Spleen (tissue), 11 donors: ENCODE results near the gene PLA2G3. TPM values are rescaled to one million over a fixed set of nuclear protein-coding genes. Genes with fewer than 3 reads are reported as not detected.

ENCODE experiments used
- DNase-seq: peaks from one replicate; pipeline ENCODE4 v3.0.0-alpha.2; 2020
- H3K27ac ChIP-seq, 8 donors: fragments of 200-600 bp; sonication (generic) in 7 of 8; 1 replicate in 4 of 8; 2 replicates in 4 of 8; pipeline versions ENCODE4 v1.5.0 to v1.8.0; 2016 to 2021; ENCODE audit warnings: inconsistent platforms in 4 of 8, mild to moderate bottlenecking in 4 of 8, moderate library complexity in 1 of 8
- H3K27me3 ChIP-seq, 7 donors: fragments of 200-600 bp; sonication (generic) in 6 of 7; replicated peaks in 1 of 7; 1 replicate in 4 of 7; 2 replicates in 3 of 7; pipeline versions ENCODE4 v1.5.0 to v1.8.0; 2016 to 2021; ENCODE audit warnings: inconsistent platforms in 3 of 7, mild to moderate bottlenecking in 1 of 7
- H3K36me3 ChIP-seq, 6 donors: fragments of 200-600 bp; sonication (generic) in 5 of 6; 1 replicate in 4 of 6; 2 replicates in 2 of 6; pipeline versions ENCODE4 v1.5.0 to v1.8.0; 2016 to 2021; ENCODE audit warnings: inconsistent platforms in 2 of 6
- H3K4me1 ChIP-seq, 6 donors: fragments of 200-600 bp; sonication (generic) in 5 of 6; 1 replicate in 3 of 6; 2 replicates in 3 of 6; pipeline versions ENCODE4 v1.5.0 to v1.8.0; 2016 to 2021; ENCODE audit warnings: inconsistent platforms in 3 of 6
- H3K4me3 ChIP-seq, 8 donors: fragments of 200-600 bp; sonication (generic) in 7 of 8; 1 replicate in 4 of 8; 2 replicates in 4 of 8; pipeline versions ENCODE4 v1.5.0 to v1.8.0; 2016 to 2021; ENCODE audit warnings: inconsistent platforms in 4 of 8, mild to moderate bottlenecking in 4 of 8, moderate library complexity in 2 of 8
- H3K9me3 ChIP-seq, 8 donors: fragments of 200-600 bp; sonication (generic) in 7 of 8; 1 replicate in 4 of 8; 2 replicates in 4 of 8; pipeline versions ENCODE4 v1.5.0 to v1.8.0; 2016 to 2021; ENCODE audit warnings: inconsistent platforms in 4 of 8
- POLR2A ChIP-seq, 3 donors: fragments of 450-650 bp; IDR thresholded peaks; one replicate each; pipeline ENCODE4 v1.5.1; 2017; ENCODE audit warnings: antibody characterized with exemption in 3 of 3, mild to moderate bottlenecking in 1 of 3
- POLR2AphosphoS5 ChIP-seq, 3 donors: sonication (generic); formaldehyde crosslinking; IDR thresholded peaks; one replicate each; pipeline ENCODE4 v1.5.1; 2017; ENCODE audit warnings: antibody characterized with exemption in 3 of 3
- WGBS, 5 donors: extraction: QIAGEN DNeasy Blood & Tissue Kit in 3 of 5; methylation state at CpG; one replicate each; pipeline versions ENCODE4 v1.1.5 to v1.1.7; 2013 to 2018; 5-methylcytosine and 5-hydroxymethylcytosine counted together
- intact Hi-C: fragments of 100-400 bp; cut with DNase I; formaldehyde crosslinking; loops from one replicate; pipeline ENCODE4 v1.15.0; 2023; ENCODE audit warnings: low total_unique reads
- polyA plus RNA-seq, 3 donors: library from polyadenylated mRNA; stranded (reverse); fragments of 200-250 nt; gene quantifications; one replicate each; pipeline ENCODE4 v1.2.1, GENCODE V29; 2013
- total RNA-seq, 7 donors: library from RNA; depleted of rRNA in 3 of 7; stranded (reverse); fragments of >200 nt in 3 of 7; fragmentation: NEBNext Ultra II Directional in 4 of 7; extraction: Animal tissue kit (Norgen Biotek cat#: 25700) in 4 of 7; gene quantifications; one replicate each; pipeline versions ENCODE4 v1.1.0 to v1.2.1, GENCODE V29; 2016 to 2021
- TF ChIP-seq, protein P1 (sequence below), 11 experiments: fragments of 200-600 bp in 7 of 11; fragments of 450-650 bp in 4 of 11; sonication (generic) in 4 of 11; IDR thresholded peaks in 8 of 11; conservative IDR thresholded peaks in 3 of 11; 1 replicate in 7 of 11; 2 replicates in 4 of 11; pipeline versions ENCODE4 v1.4.0 to v1.8.0; 2016 to 2021; ENCODE audit warnings: antibody characterized with exemption in 11 of 11, inconsistent platforms in 4 of 11, mild to moderate bottlenecking in 1 of 11
- donor health status: healthy with polysubstance abuse.
- donor health status: DM: no; HTN: no; CAD: no; lungs with moderate emphysema.
- donor health status: DM: no; HTN: no; CAD: no.
- donor health status: Bipolar disorder and iron deficiency.
- donor health status: healthy.
- donor health status: DM: no; HTN: no; CAD: no.
- donor health status: DM: yes; HTN: yes; CAD: no.

PLA2G3 gene
- total and polyA plus RNA-seq, 10 donors, result not detected

DNA sequence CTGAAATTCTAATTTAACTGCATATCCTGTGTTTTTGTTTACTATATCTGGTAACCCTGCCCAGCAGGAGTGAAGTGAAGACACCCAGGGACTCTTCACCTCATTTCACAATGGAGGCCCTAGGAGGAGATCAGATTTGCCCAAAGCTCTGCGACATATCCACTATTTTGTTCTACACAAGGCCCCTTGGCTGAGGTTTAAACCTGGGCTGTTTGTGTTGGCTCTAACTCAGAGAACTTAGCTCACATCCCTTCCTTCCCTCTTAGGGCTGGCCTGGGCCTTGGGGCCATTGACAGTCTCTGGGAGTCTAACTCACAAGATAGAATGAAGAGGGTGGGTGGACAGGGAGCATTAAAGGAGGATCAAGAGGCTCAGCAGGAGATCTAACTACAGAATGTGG is 8.2 kb upstream of the PLA2G3 start:
- TF ChIP-seq, protein P1, sequence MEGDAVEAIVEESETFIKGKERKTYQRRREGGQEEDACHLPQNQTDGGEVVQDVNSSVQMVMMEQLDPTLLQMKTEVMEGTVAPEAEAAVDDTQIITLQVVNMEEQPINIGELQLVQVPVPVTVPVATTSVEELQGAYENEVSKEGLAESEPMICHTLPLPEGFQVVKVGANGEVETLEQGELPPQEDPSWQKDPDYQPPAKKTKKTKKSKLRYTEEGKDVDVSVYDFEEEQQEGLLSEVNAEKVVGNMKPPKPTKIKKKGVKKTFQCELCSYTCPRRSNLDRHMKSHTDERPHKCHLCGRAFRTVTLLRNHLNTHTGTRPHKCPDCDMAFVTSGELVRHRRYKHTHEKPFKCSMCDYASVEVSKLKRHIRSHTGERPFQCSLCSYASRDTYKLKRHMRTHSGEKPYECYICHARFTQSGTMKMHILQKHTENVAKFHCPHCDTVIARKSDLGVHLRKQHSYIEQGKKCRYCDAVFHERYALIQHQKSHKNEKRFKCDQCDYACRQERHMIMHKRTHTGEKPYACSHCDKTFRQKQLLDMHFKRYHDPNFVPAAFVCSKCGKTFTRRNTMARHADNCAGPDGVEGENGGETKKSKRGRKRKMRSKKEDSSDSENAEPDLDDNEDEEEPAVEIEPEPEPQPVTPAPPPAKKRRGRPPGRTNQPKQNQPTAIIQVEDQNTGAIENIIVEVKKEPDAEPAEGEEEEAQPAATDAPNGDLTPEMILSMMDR (IDR thresholded peaks at IDR 0.05 in 8 of 11, conservative IDR thresholded peaks at IDR 0.05 in 3 of 11), result no peak
- TF ChIP-seq POLR2A (IDR thresholded peaks at IDR 0.05), result no peak
- TF ChIP-seq POLR2AphosphoS5 (IDR thresholded peaks at IDR 0.05), result no peak
- WGBS, 5 donors, result 87 to 100% (median 95%) methylated on average over 1 of the region's 1 CpG
- H3K9me3 ChIP-seq, result peaks cover 0 to 19% (median 0%) of the 10 kb centered on the region in 8 donors
- no peak for DNase-seq
- H3K27ac ChIP-seq, result no peak overlapping the region
- H3K4me1 ChIP-seq, result peaks cover 0 to 17% (median 5%) of the 10 kb centered on the region in 6 donors
- intact Hi-C loops, result no loop called here
- H3K27me3 ChIP-seq, result no peaks in the 10 kb centered on the region
- H3K4me3 ChIP-seq, result no peak overlapping the region
- H3K36me3 ChIP-seq, result no peaks in the 10 kb centered on the region

DNA sequence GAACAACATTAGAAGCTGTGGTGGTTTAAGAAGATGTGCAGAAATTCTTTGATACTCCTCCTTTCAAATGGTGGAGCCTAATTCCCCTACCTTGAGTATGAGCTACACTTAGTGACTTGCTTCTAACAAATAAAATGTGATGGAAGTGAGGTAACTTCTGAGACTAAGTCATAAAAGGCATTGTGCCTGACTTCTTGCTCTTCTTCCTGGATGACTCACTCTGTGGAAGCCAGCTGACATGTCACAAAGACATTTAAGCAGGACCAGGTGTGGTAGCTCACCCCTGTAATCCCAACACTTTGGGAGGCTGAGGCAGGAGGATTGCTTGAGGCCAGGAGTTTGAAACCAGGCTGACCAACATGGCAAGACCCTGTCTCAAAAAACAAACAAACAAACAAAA is 3.9 kb upstream of the PLA2G3 start:
- H3K4me3 ChIP-seq, result no peak overlapping the region
- DNase-seq, result no peak
- H3K4me1 ChIP-seq, result peaks cover 0 to 8% (median 0%) of the 10 kb centered on the region in 6 donors
- TF ChIP-seq POLR2A (IDR thresholded peaks at IDR 0.05) (no peak), POLR2AphosphoS5 (IDR thresholded peaks at IDR 0.05) (no peak)
- TF ChIP-seq, protein P1 (IDR thresholded peaks at IDR 0.05 in 8 of 11, conservative IDR thresholded peaks at IDR 0.05 in 3 of 11), result no peak
- intact Hi-C loops, result no loop called here
- no peak overlapping the region for H3K27ac ChIP-seq
- H3K9me3 ChIP-seq, result peaks cover 0 to 19% (median 0%) of the 10 kb centered on the region in 8 donors
- no peaks in the 10 kb centered on the region for H3K36me3 ChIP-seq
- H3K27me3 ChIP-seq, result peaks cover 0 to 15% (median 0%) of the 10 kb centered on the region in 7 donors

DNA sequence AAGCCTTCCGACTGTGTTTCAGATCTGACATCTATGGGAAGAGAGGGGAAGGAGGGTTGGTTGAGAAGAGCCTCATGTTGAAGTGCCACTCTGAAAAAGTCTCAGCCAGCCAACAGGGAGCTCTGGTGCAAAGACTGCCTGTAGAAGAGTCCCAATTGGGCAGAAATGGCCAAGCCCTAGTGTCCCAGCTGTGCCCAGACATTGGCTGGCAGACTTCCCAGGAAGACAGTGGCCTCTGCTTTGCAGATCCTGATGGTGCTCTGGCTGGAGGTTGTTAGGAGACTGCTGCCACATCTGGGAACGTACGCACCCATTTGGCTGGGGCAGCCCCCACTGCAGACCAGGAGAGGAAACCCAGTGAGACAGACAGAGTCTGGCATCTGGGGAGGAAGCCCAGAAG is 3.2 kb upstream of the PLA2G3 start:
- H3K36me3 ChIP-seq, result no peaks in the 10 kb centered on the region
- H3K9me3 ChIP-seq, result peaks cover 0 to 19% (median 0%) of the 10 kb centered on the region in 8 donors
- H3K27me3 ChIP-seq, result peaks cover 0 to 21% (median 0%) of the 10 kb centered on the region in 7 donors
- no peak overlapping the region for H3K27ac ChIP-seq
- TF ChIP-seq, protein P1 (IDR thresholded peaks at IDR 0.05 in 8 of 11, conservative IDR thresholded peaks at IDR 0.05 in 3 of 11), result no peak
- TF ChIP-seq POLR2AphosphoS5 (IDR thresholded peaks at IDR 0.05) (no peak), POLR2A (IDR thresholded peaks at IDR 0.05) (no peak)
- WGBS, 5 donors, result 62 to 79% (median 73%) methylated on average over 3 of the region's 3 CpGs
- no peak for DNase-seq
- H3K4me3 ChIP-seq, result no peak overlapping the region
- peaks cover 0 to under 1% (median 0%) of the 10 kb centered on the region in 6 donors for H3K4me1 ChIP-seq
- intact Hi-C loops, result no loop called here

DNA sequence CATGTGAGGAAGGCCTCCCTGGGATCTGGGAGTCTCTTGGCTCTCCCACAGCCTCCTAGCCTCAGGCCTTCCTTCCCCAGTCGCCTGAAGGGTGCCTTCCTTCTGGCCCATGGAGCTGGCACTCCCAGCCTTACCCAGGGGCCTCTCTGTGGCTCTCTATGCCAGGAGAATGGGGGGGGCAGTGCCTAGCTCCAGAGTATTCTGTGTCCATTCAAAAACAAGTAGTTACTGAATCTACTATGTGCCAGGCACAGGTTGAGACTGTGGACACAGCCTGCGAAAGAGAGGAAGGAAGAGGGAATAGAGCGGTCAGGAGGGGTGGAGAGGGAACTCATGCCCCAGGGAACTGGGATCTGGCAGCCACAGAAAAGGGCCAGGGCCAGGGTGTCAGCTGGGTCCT is 2.7 kb upstream of the PLA2G3 start:
- DNase-seq, result no peak
- no peak overlapping the region for H3K27ac ChIP-seq
- H3K4me1 ChIP-seq, result no peaks in the 10 kb centered on the region
- peaks cover 0 to 19% (median 0%) of the 10 kb centered on the region in 8 donors for H3K9me3 ChIP-seq
- intact Hi-C loops, result no loop called here
- no peaks in the 10 kb centered on the region for H3K36me3 ChIP-seq
- no peak for TF ChIP-seq POLR2A (IDR thresholded peaks at IDR 0.05)
- TF ChIP-seq POLR2AphosphoS5 (IDR thresholded peaks at IDR 0.05), result no peak
- TF ChIP-seq, protein P1 (IDR thresholded peaks at IDR 0.05 in 8 of 11, conservative IDR thresholded peaks at IDR 0.05 in 3 of 11), result no peak
- WGBS, 5 donors, result 48 to 67% (median 55%) methylated on average over 3 of the region's 3 CpGs
- peaks cover 0 to 26% (median 0%) of the 10 kb centered on the region in 7 donors for H3K27me3 ChIP-seq
- no peak overlapping the region for H3K4me3 ChIP-seq
